Kidney (tissue), 14 donors: ENCODE measurements around the gene KCNN3. TPM values are rescaled to one million over a fixed set of nuclear protein-coding genes. Genes with fewer than 3 reads are reported as not detected.

Experiments used
- DNase-seq, 5 donors: peaks; one replicate each; pipeline ENCODE4 v3.0.0-alpha.2; 2013 to 2020
- FAIRE-seq: peaks from 2 replicates; lab custom pipeline; 2012; peaks lifted over from hg19 to GRCh38; lab: Jason Lieb, UNC
- H3K27ac ChIP-seq, 2 donors: one replicate each; pipeline ENCODE4 v1.7.0; 2013; ENCODE audit warnings: low read depth in 2 of 2, low read length in 2 of 2, inconsistent platforms in 1 of 2
- H3K27me3 ChIP-seq: one replicate; pipeline ENCODE4 v1.7.1; 2013; ENCODE audit warnings: low read length, inconsistent platforms; ENCODE audit not compliant: control insufficient read depth, insufficient read depth
- H3K36me3 ChIP-seq, 3 donors: one replicate each; pipeline versions ENCODE4 v1.7.0 to v1.7.1; 2013; ENCODE audit warnings: low read length in 3 of 3, control low read depth in 1 of 3, inconsistent platforms in 1 of 3; ENCODE audit not compliant: insufficient read depth in 3 of 3, control insufficient read depth in 2 of 3
- H3K4me1 ChIP-seq, 3 donors: one replicate each; pipeline versions ENCODE4 v1.7.0 to v1.7.1; 2013; ENCODE audit warnings: low read length in 3 of 3, inconsistent platforms in 1 of 3, low read depth in 1 of 3; ENCODE audit not compliant: control insufficient read depth in 2 of 3, insufficient read depth in 2 of 3
- H3K4me3 ChIP-seq, 3 donors: one replicate each; pipeline versions ENCODE4 v1.7.0 to v1.8.1; 2013; ENCODE audit warnings: low read length in 3 of 3, control low read depth in 1 of 3, inconsistent platforms in 1 of 3
- H3K9ac ChIP-seq, 3 donors: one replicate each; pipeline versions ENCODE4 v1.7.0 to v1.7.1; 2013; ENCODE audit warnings: low read length in 3 of 3, control low read depth in 1 of 3, inconsistent platforms in 1 of 3
- H3K9me3 ChIP-seq, 3 donors: one replicate each; pipeline versions ENCODE4 v1.7.0 to v1.7.1; 2013; ENCODE audit warnings: low read length in 3 of 3, control low read depth in 1 of 3, inconsistent platforms in 1 of 3; ENCODE audit not compliant: control insufficient read depth in 2 of 3, insufficient read depth in 1 of 3
- intact Hi-C: fragments of 100-400 bp; cut with DNase I; formaldehyde crosslinking; loops from one replicate; pipeline ENCODE4 v1.11.1; 2022
- polyA plus RNA-seq: library from polyadenylated mRNA; stranded (reverse); fragments of 350-450 nt; fragmentation: Illumina TruSeq; extraction: RNeasy Lipid Tissue Mini Kit (QIAGEN cat#74804); gene quantifications from one replicate; pipeline ENCODE4 v1.2.3, GENCODE V29; 2014; ENCODE audit warnings: low read depth, low replicate concordance; ENCODE audit not compliant: insufficient read depth
- total RNA-seq: library from RNA; stranded (reverse); fragmentation: NEBNext Ultra II Directional; extraction: Animal tissue kit (Norgen Biotek cat#: 25700); gene quantifications from one replicate; pipeline ENCODE4 v1.2.1, GENCODE V29; 2021
- TF ChIP-seq, protein P1 (sequence below): IDR thresholded peaks from 3 replicates; pipeline ENCODE4 v1.5.1; 2012; ENCODE audit warnings: mild to moderate bottlenecking, moderate library complexity, borderline replicate concordance; ENCODE audit not compliant: insufficient read depth; ENCODE audit errors: extremely low read depth
- donor health status: control.
- donor health status: control.
- donor health status: control.
- donor health status: control.
- donor health status: control.
- donor health status: DM: yes; HTN: yes; CAD: no.
- donor health status: Normal renal cell carcinoma (clear cell type).

Gene KCNN3
- total and polyA plus RNA-seq, 2 donors from 2014 or later, result 2.6 to 5.6 TPM

DNA sequence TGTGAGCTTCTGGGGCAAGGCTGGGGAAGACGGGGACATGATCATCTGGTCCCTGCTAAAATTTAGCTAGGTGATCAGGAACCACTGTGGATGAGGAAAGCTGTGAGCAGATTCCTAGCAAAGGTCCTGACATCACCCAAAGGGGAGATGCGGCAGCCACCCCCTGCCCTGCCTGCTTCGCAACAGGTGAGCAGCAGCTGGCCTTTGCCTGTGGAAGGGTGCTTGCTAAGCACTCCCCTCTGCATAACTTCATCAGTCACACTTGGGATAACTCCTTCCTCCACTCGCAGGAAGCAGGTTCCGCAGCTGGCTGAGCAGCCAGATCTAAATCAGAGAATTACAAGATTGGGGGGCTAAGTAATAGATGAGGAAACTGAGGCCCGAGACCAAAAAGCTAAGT is 51.2 kb downstream of the KCNN3 start:
- no peaks in the 10 kb centered on the region for H3K36me3 ChIP-seq
- DNase-seq (no peak), FAIRE-seq (no peak)
- peaks cover 0 to under 1% (median 0%) of the 10 kb centered on the region in 3 donors for H3K4me1 ChIP-seq
- H3K9me3 ChIP-seq, result no peaks in the 10 kb centered on the region
- H3K27ac ChIP-seq, result no peak overlapping the region
- no peak overlapping the region for H3K4me3 ChIP-seq
- no peaks in the 10 kb centered on the region for H3K27me3 ChIP-seq
- no peak overlapping the region for H3K9ac ChIP-seq
- TF ChIP-seq, protein P1, sequence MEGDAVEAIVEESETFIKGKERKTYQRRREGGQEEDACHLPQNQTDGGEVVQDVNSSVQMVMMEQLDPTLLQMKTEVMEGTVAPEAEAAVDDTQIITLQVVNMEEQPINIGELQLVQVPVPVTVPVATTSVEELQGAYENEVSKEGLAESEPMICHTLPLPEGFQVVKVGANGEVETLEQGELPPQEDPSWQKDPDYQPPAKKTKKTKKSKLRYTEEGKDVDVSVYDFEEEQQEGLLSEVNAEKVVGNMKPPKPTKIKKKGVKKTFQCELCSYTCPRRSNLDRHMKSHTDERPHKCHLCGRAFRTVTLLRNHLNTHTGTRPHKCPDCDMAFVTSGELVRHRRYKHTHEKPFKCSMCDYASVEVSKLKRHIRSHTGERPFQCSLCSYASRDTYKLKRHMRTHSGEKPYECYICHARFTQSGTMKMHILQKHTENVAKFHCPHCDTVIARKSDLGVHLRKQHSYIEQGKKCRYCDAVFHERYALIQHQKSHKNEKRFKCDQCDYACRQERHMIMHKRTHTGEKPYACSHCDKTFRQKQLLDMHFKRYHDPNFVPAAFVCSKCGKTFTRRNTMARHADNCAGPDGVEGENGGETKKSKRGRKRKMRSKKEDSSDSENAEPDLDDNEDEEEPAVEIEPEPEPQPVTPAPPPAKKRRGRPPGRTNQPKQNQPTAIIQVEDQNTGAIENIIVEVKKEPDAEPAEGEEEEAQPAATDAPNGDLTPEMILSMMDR, result no peak
- intact Hi-C loops, result no loop called here

DNA sequence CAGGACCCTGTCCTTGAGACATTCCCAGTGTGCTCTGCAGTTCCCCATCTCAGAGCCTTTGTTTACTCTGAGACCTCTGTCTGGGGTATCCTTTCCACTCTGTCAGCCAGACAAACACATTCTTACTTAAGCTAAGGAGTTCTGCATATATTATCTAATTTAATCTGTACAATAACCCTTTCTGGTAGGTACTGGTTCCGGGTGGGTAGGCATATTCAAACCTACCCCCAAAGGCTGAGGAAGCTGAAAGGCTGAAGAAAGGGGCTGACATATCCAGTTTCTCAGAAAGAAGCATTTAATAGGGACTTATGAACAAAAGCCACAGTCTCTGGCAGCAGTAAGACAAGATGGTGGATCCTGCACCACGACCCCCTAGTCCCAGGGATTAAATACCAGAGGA is 53.1 kb downstream of the KCNN3 start:
- Histone ChIP-seq H3K9me3 (no peaks in the 10 kb centered on the region), H3K4me1 (peaks cover 0 to 8% (median 4%) of the 10 kb centered on the region in 3 donors), H3K36me3 (no peaks in the 10 kb centered on the region), H3K4me3 (no peak overlapping the region), H3K27me3 (no peaks in the 10 kb centered on the region), H3K27ac (no peak overlapping the region), H3K9ac (no peak overlapping the region)
- intact Hi-C loops, result no loop called here
- no peak for DNase-seq
- TF ChIP-seq, protein P1, result no peak
- FAIRE-seq, result no peak

DNA sequence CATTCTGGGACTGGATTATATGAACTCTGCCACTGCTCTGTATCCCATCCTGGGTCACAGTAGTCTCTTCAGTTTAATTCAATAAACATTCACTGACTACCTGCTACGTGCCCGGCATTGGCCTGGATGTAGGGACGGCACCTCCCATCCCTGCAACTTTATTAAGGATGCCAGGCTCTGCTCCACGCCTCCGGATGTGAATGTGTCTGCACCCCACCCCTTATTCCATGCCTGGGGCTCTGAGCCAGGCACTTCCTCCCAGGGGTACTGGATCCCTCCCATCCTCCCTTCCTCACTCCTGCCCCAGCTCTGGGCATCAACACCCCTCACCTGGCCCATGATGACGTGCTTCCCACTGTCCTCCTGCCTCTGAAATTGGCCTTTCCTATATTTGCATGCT is 53.7 kb downstream of the KCNN3 start:
- Histone ChIP-seq H3K27me3 (no peaks in the 10 kb centered on the region), H3K9me3 (no peaks in the 10 kb centered on the region), H3K36me3 (no peaks in the 10 kb centered on the region), H3K4me3 (no peak overlapping the region), H3K27ac (no peak overlapping the region), H3K9ac (no peak overlapping the region), H3K4me1 (peaks cover 0 to 8% (median 4%) of the 10 kb centered on the region in 3 donors)
- DNase-seq (no peak), FAIRE-seq (no peak)
- TF ChIP-seq, protein P1, result no peak
- intact Hi-C loops, result no loop called here
